Fibroblast of skin of left biceps (primary cell): ENCODE data around the gene CPTP.

Experiments
- DNase-seq, 2 experiments: peaks; one replicate each; pipeline ENCODE4 v3.0.0-alpha.2; 2013; ENCODE audit warnings: low read depth in 2 of 2

CPTP gene

GRCh38 chr1:1348420-1349255 lies 24.0 kb downstream of the CPTP start:
- no peak for DNase-seq

DNA sequence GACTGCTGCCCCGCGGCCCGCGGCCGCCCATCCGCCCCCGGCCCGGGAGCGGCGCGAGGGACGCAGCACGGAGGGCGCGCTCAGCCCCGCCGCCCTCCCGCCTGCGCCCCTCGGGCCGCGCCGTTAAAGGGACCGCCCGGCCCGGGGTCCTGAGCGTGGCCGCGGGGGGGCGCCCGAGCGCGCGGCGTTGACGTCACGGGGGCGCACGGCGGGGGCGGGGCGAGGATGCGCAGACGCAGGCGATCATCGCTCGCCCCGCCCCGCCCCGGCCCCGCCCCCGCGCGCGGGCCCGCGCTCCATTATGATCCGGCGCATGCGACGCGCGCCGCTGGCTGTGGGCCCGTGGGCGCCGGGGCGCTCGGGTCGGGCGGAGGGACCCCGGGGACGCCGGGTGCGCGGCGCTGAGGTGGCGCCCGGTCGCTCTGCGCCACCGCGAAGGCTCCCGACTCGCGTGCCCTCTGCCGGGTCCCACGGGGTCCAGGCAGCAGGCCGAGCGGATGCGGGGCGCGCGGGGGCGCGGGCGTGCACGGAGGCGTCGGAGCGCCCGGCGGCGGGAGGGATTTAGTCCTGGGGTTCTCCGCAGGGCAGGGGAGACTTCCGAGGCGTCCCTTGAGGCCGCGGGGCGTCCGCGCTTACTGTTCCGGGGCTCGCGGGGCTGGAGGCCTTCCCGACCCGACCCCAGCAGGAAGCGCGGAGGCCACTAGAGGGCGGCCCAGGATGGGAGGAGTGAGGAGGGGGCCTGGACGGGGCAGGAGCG lies 24.8 kb downstream of the CPTP start, which contains the start of gene DVL1:
Gene DVL1 (minus strand): TSS at position 163 of the 757 bp plus-strand sequence. CDS start 353 bp downstream, outside the sequence.
- DNase-seq, result peak; percentile 28 to 31

DNA sequence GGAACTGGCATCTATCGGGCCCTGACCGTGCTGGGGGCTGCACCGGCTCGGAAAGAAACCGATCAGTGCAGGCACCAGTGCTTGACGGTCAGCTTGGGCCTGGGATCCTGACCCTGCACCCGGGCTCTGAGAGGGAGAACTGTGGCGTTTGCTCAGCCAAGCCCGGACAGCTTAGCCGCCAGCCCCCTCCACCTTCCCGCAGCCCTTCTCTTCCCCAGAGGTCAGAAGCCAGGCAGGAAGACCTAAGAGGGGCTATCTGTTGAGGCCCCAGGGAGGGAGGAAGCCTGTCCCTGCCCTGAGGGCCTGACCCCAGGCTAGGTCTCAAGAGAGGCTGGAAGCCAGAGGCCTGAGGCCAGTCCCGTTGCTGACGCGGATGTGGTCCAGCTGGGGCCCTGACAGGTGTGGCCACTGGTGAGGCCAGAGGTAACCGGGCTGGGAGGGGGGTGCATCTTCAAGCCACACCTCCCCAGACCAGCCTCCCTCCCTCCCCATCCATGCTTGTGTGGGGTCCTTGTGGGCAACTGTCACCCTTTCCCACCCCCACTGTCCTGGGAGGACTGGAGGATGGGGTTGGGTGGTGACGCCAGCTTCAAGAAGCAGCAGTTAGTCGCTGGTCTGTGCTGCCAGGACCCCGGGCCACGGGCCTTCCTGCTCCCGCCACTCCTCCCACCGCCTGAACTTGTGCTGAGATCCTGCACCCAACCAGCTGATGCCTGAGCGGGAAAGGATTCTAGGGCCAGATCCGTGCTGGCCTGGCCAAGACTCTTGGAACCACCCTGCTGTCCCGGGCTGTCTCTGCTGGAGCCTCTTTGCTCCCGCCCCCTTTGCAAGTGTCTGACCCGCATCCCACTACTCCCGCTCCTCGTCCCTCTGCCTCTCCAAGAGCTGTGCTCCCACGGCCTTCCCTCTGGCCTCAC lies 27.2 kb downstream of the CPTP start:
- DNase-seq, result no peak

- no peak for DNase-seq
Observed at GRCh38 chr1:1352786-1353388, 28.3 kb downstream of the CPTP start.

DNA sequence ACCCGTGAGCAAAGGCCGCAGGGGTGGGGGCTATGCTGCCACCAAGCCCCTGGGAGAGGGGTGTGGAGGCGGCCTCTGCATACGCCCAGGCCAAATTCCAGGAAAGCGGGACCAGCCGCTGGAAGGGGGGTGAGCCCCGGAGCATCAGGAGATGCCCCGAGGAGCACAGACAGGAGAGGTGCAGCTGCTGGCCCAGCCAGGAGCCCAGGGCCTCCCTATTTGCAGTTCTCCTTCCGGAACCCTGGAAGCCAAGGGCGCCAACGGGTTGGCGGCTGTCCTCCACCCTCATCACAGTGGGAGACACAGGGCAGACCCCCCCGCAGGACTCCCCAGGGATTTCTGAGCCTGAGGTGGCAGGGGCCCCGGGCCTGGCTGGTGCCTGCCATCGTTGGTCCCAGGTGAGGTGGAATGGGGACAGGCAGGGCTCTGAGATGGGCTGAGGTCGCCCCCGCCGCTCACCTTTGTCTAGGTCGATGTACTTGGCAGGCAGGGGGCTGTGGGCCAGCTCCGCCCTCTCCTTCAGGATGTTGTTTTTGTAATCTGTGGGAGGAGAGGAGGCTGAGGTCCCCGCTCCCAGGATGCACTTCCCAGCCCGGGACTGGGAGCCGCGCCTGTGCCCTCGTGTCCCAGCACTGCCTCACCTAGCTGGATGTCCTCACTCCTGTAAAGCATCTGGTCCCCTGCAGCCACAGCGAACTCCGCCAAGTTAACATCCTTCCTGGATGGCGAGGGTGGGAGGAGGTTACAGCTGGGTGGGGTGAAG lies 29.0 kb downstream of the CPTP start:
- no peak for DNase-seq

GRCh38 chr1:1354271-1355247 lies 30.0 kb downstream of the CPTP start:
- DNase-seq, result no peak

DNA sequence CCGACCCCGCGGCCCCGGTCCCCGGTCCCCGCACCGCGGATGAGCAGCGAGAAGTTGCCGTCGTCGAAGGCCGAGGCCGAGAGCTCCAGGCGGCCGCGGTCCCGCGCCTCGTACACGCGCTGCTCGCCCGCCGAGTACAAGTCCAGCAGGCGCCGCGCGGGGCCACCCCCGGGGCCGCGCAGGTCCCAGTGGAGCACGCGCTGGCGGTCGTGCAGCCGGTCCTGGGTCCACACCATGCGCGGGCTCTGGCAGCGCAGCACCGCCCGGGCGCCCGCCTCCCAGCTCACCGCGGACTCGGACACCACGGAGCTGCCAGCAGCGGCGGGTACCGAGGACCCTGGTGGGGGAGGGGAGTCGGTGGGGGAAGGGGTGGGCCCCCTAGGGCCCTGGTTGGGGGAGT lies 30.8 kb downstream of the CPTP start:
- no peak for DNase-seq

DNA sequence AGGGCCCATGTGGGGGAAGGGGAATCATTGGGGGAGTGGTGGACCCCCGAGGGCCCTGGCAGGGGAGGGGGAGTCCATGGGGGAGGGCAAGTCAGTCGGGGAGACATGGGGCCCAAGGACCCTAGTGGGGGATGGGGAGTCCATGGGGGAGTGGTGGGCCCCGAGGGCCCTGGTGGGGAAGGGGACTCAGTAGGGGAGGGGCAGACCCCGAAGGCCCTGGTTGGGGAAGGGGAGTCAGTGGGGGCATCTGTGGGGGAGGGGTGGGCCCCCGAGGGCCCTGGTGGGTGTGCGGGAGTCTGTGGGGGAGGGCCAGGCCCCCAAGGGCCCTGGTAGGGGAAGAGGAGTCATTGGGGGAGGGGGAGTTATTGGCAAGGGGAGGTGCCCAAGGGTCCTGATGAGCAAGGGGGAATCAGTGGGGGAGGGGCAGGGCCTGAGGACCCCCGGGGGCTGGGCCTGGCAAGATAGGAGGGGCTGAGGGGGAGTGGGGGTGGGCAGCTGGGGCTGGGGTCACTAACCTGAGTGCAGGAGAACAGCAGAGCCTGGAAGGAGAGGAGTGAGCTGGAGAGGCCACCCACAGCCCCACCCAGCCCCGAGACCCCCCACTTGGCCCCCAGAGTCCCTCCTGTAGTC lies 31.7 kb downstream of the CPTP start:
- no peak for DNase-seq

DNA sequence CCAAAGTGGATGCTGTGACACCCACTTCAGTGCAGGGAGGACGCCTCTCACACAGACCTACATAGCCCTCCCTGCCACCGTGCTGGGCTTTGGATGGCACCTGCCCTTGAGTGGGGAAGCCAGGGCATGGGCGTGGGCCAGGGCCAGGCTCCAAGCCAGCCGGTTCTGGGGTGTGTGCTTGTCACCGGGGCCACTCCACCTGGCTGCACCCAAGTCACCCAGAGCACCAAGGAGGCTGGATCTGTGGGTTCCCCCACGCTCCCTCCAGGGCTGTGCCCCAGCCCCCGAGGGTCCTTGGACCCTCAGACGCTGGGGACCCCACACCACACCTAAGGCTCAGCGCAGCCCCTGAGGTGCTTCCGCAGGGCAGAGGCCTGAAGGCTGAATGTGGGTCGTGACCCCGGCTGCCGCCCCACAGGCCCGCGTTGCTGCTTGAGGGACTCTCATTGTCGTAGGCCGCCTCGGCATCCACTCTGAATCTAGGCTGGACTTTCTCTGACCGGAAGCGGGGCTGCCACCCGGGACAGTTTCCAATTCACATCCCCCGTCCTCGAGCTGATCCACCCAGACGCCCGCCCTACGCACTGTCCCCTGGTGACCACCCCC lies 32.3 kb downstream of the CPTP start:
- no peak for DNase-seq

- no peak for DNase-seq
Observed at GRCh38 chr1:1357871-1358432, 33.4 kb downstream of the CPTP start.

DNA sequence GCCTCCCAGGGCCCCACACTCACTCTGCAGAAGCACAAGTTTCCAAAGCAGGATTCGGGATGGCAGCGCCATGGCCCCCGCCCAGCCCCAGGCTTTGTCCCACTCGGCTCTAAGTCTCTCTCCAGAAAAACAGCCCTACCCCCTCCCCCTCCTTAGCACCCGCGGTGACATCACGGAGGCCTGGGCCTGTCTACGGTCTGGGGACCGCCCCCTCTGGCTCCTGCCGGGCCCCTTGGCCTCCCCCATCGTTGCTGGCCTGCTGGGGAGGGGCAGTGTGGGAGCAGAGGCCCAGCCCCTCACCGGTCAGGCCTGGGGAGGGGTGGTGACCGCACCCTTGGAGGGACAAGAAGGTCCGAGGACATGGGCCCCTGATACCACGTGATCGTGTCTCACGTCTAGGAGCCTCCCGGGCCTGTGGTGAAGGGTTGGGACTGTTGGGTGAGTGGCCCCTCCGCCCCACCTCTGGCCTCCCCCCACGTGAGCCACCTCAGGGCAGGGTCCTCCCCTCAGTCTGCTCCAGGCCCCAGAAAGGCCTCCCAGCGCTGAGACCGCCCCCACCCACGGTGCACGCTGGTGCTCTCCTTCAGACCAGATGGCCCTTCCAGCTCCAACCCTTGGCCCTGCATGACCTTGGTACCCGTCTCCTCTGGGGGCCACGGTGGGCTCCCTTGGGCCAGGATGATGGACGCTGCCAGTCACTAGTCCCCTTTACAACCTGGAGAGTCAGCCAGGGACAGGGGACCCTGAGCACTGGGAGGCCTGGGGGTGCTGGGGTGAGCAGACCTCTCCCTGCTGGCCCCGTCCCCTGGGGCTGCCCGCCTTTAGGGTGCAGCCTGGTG lies 34.0 kb downstream of the CPTP start, which contains the start of gene MXRA8:
Gene MXRA8 (minus strand): TSS at position 123 of the 839 bp plus-strand sequence. CDS start 51 bp downstream, at position 72.
- DNase-seq, result peak; percentile 63 to 69

- peak; percentile 31 to 39 for DNase-seq
Observed at GRCh38 chr1:1359308-1359663, 34.7 kb downstream of the CPTP start.

- DNase-seq, result peak; percentile 38
Observed at GRCh38 chr1:1359664-1360468, 35.3 kb downstream of the CPTP start.

DNA sequence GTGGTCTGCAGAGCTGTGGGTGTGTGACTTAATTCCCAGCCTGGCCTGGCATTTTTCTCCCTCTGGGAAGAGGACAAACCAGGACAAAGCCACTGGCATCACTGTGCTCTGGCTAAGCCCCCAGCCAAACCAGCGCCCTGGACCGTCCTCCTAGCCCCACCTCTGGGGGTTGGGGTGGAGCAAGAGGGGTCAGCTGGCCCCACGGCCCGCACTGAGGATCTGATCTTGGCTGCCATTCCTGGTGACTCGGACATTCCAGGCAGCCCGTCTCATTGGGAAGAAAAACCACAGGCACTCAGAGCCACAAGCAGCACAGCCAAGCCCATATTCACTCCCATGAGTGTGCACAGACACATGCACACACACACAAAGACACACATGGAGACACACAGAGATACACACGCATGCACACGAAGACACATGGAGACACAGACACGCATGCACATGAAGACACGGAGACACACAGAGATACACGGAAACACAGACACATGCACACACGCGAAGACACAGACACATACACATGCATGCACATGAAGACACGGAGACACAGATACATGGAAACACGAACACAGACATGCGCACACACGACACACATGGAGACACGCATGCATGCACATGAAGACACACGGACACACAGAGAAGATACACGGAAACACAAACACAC lies 36.0 kb downstream of the CPTP start:
- DNase-seq, result peak; percentile 71 to 73

DNA sequence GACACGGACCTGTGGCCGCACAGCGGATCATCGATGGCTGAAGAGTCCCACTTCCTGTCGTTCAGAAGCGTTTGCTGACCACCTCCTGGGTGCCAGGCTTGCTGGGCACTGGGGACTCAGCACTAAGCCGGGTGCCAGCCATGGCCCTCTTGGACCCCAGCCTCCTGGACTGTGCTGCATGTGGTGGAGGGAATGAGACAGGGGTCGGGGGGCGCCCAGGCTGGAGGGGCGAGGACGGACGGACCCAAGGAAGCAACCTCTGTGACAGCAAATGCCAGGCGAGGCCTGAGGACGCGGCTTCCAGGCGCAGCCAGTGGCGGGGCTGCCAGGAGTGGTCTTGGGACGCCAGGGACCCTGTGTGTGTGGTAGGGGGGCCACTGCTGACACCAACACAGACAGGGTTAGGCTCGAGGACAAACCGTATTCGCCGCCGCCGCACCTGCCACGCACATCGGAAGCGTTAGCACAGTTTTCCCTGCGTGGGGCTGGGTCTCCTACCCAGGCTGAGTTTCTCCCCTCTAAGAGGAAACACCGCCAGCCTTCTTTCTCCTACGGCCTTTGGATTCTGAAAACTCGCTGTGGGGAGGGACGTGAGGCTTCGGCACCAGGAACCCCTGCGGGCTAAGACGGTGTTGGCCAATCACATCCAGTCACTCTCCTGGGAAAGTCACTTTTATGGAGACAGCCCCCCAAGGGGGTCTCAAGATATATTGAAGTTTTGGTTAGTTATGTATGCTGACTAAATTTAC lies 36.8 kb downstream of the CPTP start:
- no peak for DNase-seq
